HCT116 (cell line): ENCODE results near the gene ZBED1. TPM values are rescaled to one million over a fixed set of nuclear protein-coding genes. Genes with fewer than 3 reads are reported as not detected.

Source experiments
- ATAC-seq: fragments of 200-7000 bp; cut with Tn5 transposase; 2 replicates; pipeline ENCODE4 v1.9.1; 2020; ENCODE audit warnings: mild to moderate bottlenecking, moderate library complexity
- BruUV-seq: library from RNA; stranded (reverse); fragments of 400-500 nt; replicated peaks from 2 replicates; lab custom pipeline; 2021; lab: Mats Ljungman, UMichigan
- CTCF ChIA-PET: fragments of 300-600 bp; sonication (Branson Sonifier 250); formaldehyde crosslinking; loops from one replicate; lab custom pipeline; 2021; ENCODE audit warnings: antibody characterized with exemption; lab: Charles Lee
- POLR2A ChIA-PET: fragments of 300-600, 350-600 bp; sonication (Branson Sonifier 250); formaldehyde crosslinking; loops from one replicate; lab custom pipeline; 2021; ENCODE audit warnings: antibody characterized with exemption; lab: Charles Lee
- RAD21 ChIA-PET, 2 experiments: fragments of 300-600 bp; sonication (Branson Sonifier 250); formaldehyde crosslinking; loops; one replicate each; lab custom pipeline; 2023; ENCODE audit warnings: low total read pairs in 2 of 2; ENCODE audit not compliant: uncharacterized antibody in 2 of 2, unreplicated experiment in 2 of 2, low non-redundant PET in 1 of 2; lab: Charles Lee
- DNase-seq: peaks from one replicate; pipeline ENCODE4 v3.0.0-alpha.2; 2010; ENCODE audit warnings: low read depth, low spot score
- H2AFZ ChIP-seq: fragments of 200-600 bp; shearing (Covaris generic), sonication (generic); 2 replicates; pipeline ENCODE4 v1.6.1; 2017; ENCODE audit warnings: low read depth, mixed run types, mixed read lengths, antibody characterized with exemption, low read length; ENCODE audit not compliant: poor library complexity, severe bottlenecking
- H3K27ac ChIP-seq: 2 replicates; pipeline ENCODE4 v1.5.1; 2012; ENCODE audit warnings: low read depth, low read length
- H3K27me3 ChIP-seq: fragments of 200-600 bp; sonication (generic); 2 replicates; pipeline ENCODE4 v1.6.1; 2016; ENCODE audit warnings: mixed run types, low read length, mixed read lengths; ENCODE audit not compliant: insufficient read depth
- H3K36me3 ChIP-seq, 2 experiments: fragments of 200-500 bp in 1 of 2; fragments of 200-600 bp in 1 of 2; sonication (Bioruptor generic) in 1 of 2; sonication (generic) in 1 of 2; 2 replicates each; pipeline versions ENCODE4 v1.5.1 to v1.6.1; 2014 to 2016; ENCODE audit warnings: low read length in 2 of 2, inconsistent platforms in 1 of 2, mixed read lengths in 1 of 2, mixed run types in 1 of 2; ENCODE audit not compliant: insufficient read depth in 2 of 2, control insufficient read depth in 1 of 2
- H3K4me1 ChIP-seq, 2 experiments: fragments of 200-600 bp in 1 of 2; sonication (generic) in 1 of 2; 2 replicates each; pipeline versions ENCODE4 v1.5.1 to v1.6.1; 2012 to 2017; ENCODE audit warnings: low read length in 2 of 2, inconsistent platforms in 1 of 2, mild to moderate bottlenecking in 1 of 2, mixed read lengths in 1 of 2, mixed run types in 1 of 2, moderate library complexity in 1 of 2; ENCODE audit not compliant: insufficient read depth in 2 of 2, control insufficient read depth in 1 of 2
- H3K4me2 ChIP-seq: fragments of 200-600 bp; sonication (generic); 2 replicates; pipeline ENCODE4 v1.6.1; 2017; ENCODE audit warnings: mixed run types, low read length, mixed read lengths
- H3K4me3 ChIP-seq, 2 experiments: fragments of 200-600 bp in 1 of 2; sonication (generic) in 1 of 2; replicated peaks in 1 of 2; 2 replicates each; pipeline ENCODE4 v1.5.1; 2011 to 2016; ENCODE audit warnings: low read length in 2 of 2, control low read depth in 1 of 2, low read depth in 1 of 2, mild to moderate bottlenecking in 1 of 2, mixed read lengths in 1 of 2, mixed run types in 1 of 2
- H3K79me2 ChIP-seq: fragments of 200-600 bp; sonication (generic); 2 replicates; pipeline ENCODE4 v1.6.1; 2017; ENCODE audit warnings: mild to moderate bottlenecking, mixed run types, low read length, moderate library complexity, mixed read lengths; ENCODE audit not compliant: insufficient read depth
- H3K9ac ChIP-seq: fragments of 200-600 bp; sonication (generic); 2 replicates; pipeline ENCODE4 v1.6.1; 2016; ENCODE audit warnings: low read length, mixed read lengths
- H3K9me2 ChIP-seq: fragments of 200-600 bp; sonication (generic), shearing (Covaris generic); 2 replicates; pipeline ENCODE4 v1.6.1; 2017; ENCODE audit warnings: mixed run types, mild to moderate bottlenecking, moderate library complexity; ENCODE audit not compliant: insufficient read depth
- H3K9me3 ChIP-seq, 2 experiments: fragments of 200-500 bp in 1 of 2; fragments of 200-600 bp in 1 of 2; sonication (Bioruptor generic) in 1 of 2; sonication (generic) in 1 of 2; 2 replicates each; pipeline ENCODE4 v1.6.1; 2014 to 2017; ENCODE audit warnings: low read length in 2 of 2, mixed read lengths in 2 of 2, inconsistent platforms in 1 of 2, low read depth in 1 of 2, mild to moderate bottlenecking in 1 of 2, mixed run types in 1 of 2, moderate library complexity in 1 of 2; ENCODE audit not compliant: control insufficient read depth in 1 of 2, insufficient read depth in 1 of 2
- H4K20me1 ChIP-seq: fragments of 200-600 bp; sonication (generic), shearing (Covaris generic); 2 replicates; pipeline ENCODE4 v1.6.1; 2017; ENCODE audit warnings: mixed run types, mild to moderate bottlenecking, moderate library complexity; ENCODE audit not compliant: insufficient read depth
- MAX ChIP-seq: IDR thresholded peaks from 2 replicates; pipeline ENCODE4 v1.6.1; 2012
- POLR2A ChIP-seq: IDR thresholded peaks from 2 replicates; pipeline ENCODE4 v1.7.0; 2011; ENCODE audit warnings: borderline replicate concordance; ENCODE audit not compliant: insufficient read depth, insufficient read length; ENCODE audit errors: extremely low read depth
- POLR2AphosphoS5 ChIP-seq: IDR thresholded peaks from 2 replicates; pipeline ENCODE4 v1.6.1; 2011; ENCODE audit warnings: mild to moderate bottlenecking, low read depth, low read length, moderate library complexity
- REST ChIP-seq: IDR thresholded peaks from 2 replicates; pipeline ENCODE4 v1.6.1; 2012; ENCODE audit warnings: low read depth
- SIN3A ChIP-seq: IDR thresholded peaks from 2 replicates; pipeline ENCODE4 v1.6.1; 2012; ENCODE audit warnings: low read depth
- SRF ChIP-seq: IDR thresholded peaks from 2 replicates; pipeline ENCODE4 v1.6.1; 2012; ENCODE audit warnings: low read depth
- TCF7L2 ChIP-seq: IDR thresholded peaks from 2 replicates; pipeline ENCODE4 v1.7.0; 2011; ENCODE audit warnings: borderline replicate concordance, inconsistent platforms; ENCODE audit not compliant: insufficient read depth, insufficient read length; ENCODE audit errors: extremely low read depth
- intact Hi-C: fragments of 100-400 bp; cut with micrococcal nuclease; formaldehyde crosslinking; loops from 2 replicates; pipeline ENCODE4 v1.10.0; 2022
- total RNA-seq: library from RNA; stranded (reverse); gene quantifications from one replicate; pipeline ENCODE4 v1.2.1, GENCODE V29; 2021; ENCODE audit not compliant: unreplicated experiment
- TF ChIP-seq, protein P1 (sequence below): IDR thresholded peaks from 2 replicates; pipeline ENCODE4 v1.6.1; 2011; ENCODE audit warnings: mild to moderate bottlenecking, low read length, moderate library complexity; ENCODE audit not compliant: insufficient replicate concordance; ENCODE audit errors: extremely low read depth

The ZBED1 gene
- total RNA-seq, 1 experiment from 2014 or later, result 21.0 TPM

DNA sequence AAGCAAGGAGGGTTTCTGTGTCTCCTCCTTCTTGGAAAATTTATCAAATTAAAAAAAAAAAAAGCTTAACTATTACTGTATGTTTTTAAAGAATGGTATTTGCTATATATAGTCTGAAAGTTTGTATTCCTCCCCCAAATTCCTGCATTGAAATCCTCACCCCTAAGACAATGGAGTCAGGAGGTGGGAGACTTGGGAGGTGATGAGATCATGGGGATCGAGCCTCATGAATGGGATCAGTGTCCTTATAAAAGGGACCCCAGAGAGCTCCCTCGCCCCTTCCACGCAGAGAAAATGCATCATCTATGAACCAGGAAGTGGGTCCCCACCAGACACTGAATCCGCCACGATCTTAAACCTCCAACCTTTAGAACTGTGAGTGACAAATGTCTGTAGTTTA is 50.1 kb downstream of the ZBED1 start (continued):
- TF ChIP-seq TCF7L2 (no peak), REST (no peak), SRF (no peak), POLR2AphosphoS5 (no peak), POLR2A (no peak), SIN3A (no peak)
- TF ChIP-seq, protein P1, sequence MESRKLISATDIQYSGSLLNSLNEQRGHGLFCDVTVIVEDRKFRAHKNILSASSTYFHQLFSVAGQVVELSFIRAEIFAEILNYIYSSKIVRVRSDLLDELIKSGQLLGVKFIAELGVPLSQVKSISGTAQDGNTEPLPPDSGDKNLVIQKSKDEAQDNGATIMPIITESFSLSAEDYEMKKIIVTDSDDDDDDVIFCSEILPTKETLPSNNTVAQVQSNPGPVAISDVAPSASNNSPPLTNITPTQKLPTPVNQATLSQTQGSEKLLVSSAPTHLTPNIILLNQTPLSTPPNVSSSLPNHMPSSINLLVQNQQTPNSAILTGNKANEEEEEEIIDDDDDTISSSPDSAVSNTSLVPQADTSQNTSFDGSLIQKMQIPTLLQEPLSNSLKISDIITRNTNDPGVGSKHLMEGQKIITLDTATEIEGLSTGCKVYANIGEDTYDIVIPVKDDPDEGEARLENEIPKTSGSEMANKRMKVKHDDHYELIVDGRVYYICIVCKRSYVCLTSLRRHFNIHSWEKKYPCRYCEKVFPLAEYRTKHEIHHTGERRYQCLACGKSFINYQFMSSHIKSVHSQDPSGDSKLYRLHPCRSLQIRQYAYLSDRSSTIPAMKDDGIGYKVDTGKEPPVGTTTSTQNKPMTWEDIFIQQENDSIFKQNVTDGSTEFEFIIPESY, result no peak
- TF ChIP-seq, all 23 proteins: peak for 0

GRCh38 chrX:2449135-2449886 is 51.5 kb downstream of the ZBED1 start:
- no peaks in the 10 kb centered on the region for H3K36me3 ChIP-seq
- TF ChIP-seq MAX, result no peak
- TF ChIP-seq, all 23 proteins: peak for 0
- no TSS peak for BruUV-seq
- Histone ChIP-seq H3K79me2 (peaks cover 10% of the 10 kb centered on the region; the same call in 1 of the 2 replicates), H3K4me3 (no peak overlapping the region), H3K9me2 (no peaks in the 10 kb centered on the region), H3K9ac (no peak overlapping the region), H3K4me1 (peaks cover 7 to 54% of the 10 kb centered on the region in 2 experiments), H3K27me3 (no peaks in the 10 kb centered on the region), H3K9me3 (no peaks in the 10 kb centered on the region), H3K4me2 (no peak overlapping the region), H2AFZ (no peak overlapping the region), H3K27ac (no peak overlapping the region; the same call in 1 of the 2 replicates), H4K20me1 (no peaks in the 10 kb centered on the region)
- ATAC-seq (no peak), DNase-seq (no peak)
- ChIA-PET POLR2A (no interaction called here), RAD21 (no interaction called here), CTCF (no interaction called here)
- intact Hi-C loops, result loop anchor here (5.0 kb wide), 1 partner anchor 777 kb away; no protein-coding TSS in a partner anchor
